T-helper 9 cell (primary cell): ENCODE measurements around the gene RREB1.

Experiments
- DNase-seq: peaks from one replicate; pipeline ENCODE4 v3.0.0-alpha.2; 2020

The RREB1 gene

DNA sequence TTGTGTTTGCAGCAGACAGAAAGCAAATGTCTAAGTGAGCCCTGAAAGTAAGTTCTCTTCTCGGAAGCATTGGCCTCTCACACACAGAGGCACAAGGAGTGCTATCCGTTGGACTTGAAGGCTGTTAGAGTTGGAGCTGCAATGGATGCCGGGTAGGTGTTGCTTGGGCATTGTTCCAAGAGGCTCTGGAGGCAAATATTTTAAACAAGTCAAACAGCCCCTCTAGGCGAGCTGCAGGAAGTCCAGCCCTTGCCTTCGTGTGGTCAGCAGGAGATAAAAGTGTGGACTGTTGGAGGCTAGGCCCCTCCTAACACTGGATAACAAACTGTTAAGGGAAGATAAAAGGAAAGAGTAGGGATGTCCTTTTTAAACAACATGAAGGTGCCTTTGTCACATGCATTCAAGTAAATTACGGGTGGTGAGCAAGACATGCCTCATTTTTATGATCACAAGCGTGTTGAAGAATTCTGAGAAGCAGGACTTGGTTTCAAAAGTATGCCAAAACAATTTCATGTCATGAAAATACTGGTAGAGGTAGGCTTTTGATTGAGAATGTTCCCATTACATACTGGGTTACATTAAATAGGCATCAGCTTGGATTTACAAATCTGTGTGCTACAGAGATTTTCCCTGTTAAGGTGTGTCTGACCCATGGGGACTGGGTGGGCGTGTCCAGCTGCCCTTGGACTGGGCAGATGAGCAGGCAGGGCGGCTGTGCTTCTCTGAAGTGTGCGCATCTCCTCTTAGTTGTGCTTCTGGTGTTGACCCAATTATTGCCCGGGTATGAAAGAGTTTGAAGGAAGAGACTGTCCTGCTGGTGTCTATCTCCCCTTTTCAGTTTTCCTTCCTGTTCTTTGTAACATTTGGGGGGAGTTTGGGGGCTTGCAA lies 57.5 kb downstream of the RREB1 start:
- DNase-seq = no peak

DNA sequence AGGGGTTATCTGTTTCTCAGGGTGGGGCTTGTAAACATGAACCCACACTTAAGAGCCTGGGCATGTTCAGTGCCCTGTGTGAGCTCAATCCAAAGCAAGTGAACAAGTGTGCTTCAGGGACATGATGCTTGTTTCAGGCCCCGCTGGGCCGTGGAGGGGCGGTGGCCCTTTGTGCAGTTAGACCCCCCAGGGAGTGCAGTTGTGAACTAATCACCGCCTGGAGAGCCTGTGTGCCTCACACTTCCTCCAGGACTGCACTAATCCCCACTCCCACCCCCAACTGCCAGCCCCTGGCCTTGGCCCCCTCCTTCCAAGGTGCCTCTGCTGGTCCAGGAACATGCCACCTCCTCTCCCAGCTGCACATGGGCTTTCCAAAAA lies 58.1 kb downstream of the RREB1 start:
- no peak for DNase-seq

DNA sequence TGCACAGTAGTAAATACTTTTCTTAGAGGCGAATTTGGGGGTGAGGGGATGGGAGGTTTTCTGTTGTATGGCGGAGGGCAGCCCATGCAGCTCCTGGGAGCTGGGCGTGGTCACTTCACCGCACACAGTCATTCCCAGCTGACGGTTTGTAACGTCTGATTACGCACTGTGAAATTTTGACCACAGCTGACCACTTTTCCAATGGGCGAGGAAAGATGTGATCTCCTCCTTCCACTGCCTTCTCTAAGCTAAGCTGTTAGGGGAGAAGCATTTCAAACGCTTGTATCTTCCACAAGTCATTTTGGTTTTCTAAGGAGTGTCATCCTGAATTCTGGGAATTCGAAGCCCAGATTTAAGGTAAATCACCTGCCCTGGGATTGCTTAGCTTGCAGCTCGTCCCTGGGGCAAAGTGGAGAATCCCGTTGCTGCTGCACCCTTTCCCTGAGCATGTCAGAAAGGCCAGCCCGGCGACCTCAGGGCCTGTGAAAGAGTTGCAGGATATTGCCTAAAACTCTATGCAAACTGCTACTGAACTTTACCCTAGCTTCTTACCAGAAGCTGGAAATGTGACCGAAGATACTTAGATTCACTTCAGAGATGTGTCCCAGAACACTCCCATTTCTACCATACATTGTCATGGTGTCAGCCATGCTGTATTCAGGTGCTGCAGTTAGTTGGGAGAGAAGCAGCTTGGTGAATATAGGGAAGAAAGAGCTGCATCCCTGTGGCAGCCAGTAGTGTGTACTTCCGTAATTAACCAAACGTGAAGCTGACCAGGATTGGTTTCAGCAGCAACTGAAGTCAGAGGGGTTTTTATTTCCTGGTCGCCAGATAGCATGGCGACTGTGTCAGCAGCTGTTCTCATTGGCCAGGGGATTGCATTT lies 58.9 kb downstream of the RREB1 start:
- DNase-seq = no peak

DNA sequence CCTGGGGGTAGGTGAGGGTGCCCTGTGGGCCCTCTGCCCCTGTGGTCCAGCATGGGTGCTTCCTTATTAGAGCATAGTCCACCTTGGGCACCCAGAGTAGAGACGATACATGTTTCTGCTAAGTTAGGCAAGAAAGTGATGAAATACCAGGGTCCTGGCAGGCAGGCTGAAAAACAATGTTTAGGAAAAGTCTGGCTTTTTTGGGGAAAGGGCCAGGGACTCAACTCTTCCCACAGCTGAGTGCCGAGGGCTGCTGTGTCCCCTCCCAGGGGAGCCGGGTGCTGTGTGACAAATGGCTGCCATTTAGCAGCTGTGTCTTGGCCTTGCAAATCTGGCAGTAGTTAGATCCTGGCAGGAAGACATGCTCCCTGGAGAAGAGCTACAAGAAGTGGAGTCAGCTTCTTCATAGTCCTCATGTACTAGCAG lies 61.5 kb downstream of the RREB1 start:
- DNase-seq = no peak

DNA sequence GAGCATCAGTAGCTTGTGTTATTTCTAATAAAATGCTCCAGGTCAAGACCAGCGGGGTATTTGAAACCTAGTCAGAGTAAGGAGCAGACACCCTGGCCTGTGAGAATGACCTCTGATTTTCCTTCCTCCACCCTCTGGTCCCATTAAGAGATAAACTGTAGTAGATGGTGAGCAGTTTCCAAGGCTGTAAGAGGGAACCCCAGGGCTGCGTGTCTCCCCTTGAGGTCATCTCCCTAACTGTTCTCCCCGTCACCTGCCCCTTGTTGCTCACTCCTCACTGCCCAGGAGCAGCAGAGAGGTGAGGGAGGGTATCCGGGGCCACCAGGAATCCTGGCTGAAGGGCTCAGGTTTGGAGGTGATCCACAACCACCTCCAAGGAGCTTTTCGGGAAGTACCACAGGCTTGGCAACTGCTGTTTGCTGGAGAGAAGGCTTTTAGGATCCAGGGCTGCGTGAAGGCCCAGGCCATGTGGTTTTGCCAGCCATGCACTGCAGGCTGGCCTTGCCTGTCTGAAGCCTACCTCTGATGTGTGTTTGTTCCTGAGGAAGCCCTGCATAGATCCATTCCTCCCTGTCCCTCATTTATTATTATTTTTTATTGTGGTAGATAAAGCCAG lies 62.5 kb downstream of the RREB1 start:
- no peak for DNase-seq

DNA sequence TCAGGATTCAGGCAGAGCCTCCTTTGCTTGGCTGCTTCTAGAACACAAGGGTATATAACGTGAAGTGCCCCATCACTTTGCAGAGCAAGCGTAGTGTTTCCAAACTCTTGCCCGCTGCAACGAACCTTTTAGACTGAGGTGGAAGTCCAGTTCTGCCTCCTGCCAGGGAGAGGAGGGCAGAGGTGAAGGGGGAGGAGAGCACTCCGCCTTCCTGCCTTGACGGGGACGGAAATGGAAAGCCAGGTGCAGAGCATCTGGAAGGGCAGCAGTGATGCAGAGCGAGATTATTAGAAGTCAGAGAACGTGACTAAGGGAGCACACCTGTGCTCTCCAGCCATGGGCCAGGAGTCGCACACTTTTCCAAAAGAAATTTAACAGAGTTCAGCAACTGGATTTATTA lies 63.4 kb downstream of the RREB1 start:
- no peak for DNase-seq

DNA sequence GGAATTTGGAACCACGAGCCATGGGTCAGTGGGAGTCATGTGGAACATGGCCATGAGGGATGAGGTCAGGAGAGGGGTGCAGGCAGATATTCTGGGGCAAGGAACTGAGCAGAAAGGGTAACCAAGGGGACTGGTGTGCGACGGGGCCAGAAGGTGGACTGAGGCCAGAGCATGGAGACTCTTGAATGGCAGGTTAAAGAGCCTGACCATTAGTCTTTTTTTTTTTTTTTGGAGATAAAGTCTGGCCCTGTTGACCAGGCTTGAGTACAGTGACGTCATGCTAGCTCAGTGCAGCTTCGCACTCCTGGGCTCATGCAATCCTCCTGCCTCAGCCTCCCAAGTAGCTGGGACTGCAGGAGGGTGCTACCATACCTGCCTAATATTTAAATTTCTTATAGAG lies 64.0 kb downstream of the RREB1 start:
- no peak for DNase-seq

DNA sequence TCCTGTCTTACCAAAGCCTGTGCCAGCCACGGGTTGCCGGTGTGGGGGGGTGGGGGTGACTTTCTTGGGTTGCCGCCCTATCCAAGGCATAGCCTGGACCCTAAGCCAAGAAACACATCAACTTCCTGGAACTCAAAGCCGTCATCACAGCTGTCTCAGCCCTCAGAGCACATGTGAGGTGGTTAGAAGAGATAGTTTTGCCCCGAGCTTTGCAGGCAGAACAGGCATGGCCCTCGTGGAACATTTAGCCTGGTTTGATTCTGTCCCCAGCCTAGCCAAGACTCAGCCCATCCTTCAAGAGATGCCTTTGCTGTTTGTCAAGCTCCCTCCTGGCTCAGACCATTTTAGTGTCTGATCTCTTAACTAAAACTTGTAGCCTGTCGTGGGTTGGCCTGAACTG lies 64.9 kb downstream of the RREB1 start:
- no peak for DNase-seq

DNA sequence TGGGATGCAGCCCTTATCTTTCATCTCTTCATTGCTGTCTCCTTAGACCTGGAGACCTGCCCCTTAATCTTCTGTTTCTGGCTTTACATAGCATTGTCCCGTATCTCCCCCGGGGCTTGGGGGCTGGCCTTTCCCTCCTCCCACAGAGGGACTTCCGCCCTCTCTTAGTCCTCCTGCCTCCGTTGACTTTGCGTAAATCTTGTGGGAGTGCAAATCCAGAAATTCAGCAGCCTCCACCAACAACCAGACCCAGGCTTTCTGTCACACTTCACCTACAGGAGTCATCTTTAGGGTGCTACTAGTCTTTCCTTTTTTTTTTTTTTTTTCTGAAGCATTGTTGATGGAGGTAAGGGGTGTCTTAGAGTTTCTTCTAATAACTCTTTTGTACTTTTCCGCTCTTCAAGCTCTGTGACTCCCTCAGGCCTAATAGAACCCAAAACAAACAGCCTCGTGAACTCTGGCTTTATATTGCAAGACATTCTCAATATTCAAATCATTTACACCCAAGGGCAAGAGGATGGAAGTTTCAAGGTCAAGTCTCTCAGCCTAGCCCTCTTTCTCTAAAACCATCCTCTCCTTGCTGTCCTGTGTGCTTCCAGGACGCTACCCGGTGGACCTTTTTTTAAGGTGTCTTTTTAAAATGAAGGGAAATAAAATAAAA lies 66.2 kb downstream of the RREB1 start:
- no peak for DNase-seq

DNA sequence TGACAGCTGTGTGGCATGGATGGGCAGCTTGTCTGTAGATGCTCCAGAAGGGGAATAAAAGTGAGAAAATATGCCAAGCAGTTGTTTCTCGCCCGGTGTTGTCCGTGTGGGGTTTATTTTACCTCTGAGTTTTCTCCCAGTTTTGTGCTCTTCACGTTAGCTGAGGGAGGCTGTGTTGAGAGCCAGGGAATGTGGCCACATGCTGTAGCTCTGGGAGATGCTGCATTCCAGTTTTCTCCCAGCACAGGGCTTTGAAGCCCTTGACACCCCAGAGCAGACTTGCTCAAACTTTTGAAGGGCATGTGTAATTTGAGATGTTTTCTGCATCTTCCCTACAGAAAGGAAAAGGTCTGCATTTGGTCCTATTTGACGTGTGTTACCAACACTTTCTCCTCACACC lies 67.7 kb downstream of the RREB1 start:
- DNase-seq = no peak

DNA sequence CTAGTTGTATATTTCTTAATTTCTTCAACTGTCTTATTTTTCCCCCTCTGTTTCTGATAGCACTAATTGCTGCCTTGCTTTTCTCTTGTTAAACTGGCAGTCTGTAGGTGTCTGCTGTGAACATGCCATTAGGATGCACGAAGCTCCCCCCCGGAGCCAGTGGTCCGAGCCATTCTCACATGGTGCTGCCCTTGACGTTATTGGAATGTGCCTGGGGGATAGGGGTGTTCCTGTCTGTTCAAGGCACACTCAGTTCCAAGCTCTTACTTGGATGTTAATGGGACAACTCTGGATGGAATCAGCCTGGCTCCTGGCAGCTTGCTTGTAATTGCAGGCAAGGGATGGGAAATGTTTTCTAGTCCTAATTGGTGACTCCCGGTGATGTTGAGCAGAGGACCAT lies 68.4 kb downstream of the RREB1 start:
- no peak for DNase-seq

DNA sequence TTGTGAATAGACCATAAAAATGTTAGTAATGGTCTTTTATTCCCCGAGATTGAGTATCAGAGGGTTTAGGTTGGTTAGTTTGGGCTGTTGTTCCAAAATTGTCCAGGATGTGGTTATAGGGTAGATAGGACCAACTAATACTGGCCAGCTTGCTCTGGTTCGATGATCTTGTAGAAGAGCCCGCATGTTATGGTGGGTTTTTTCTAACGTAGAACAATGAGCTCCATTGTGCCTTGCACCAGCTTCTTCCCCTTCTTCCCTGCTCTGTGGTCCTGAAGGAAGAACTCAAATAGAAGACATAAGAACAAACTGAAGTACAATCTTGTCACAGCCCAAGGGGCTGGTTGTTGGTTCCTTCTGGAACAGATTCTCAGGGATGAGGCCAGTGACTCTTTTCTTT lies 70.5 kb downstream of the RREB1 start:
- DNase-seq = no peak

DNA sequence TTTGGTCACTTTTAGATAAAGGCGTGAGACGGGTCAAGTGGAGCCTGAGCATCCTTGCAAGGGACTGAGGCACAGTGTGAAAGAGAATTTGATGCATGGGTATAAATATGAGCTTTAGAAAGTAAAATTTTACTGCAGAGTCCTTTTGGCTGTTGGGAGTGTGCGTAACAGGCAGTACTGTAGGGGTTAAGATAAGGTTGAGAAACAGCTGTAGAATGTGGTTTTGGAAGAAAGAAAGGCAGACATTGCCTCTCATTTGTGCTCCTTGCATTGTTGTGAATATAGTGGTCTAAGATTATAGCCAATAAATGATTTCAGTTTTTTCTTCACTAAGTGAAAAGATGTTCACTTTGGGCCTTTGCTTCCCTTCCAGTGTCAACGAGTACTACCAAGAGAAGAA lies 73.0 kb downstream of the RREB1 start:
- no peak for DNase-seq

DNA sequence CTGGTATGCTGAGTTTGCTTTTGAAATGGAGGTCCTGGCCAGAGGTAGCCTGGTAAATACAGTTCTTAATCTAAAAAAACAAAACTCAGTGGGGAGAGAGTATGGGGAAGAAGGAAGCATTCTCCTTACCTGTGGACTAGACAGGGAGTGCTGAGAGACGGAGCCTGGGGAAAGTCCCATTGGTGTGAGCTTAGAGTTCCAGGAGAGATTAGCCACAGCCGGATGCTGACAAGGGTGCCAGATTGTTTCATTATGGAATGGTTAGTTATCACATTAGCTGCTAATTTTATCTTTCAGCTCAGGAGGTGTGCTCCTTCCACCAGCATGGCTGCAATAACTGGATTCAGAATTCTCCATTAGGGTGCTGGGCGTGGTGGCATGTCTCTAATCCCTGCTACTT lies 75.9 kb downstream of the RREB1 start:
- DNase-seq = no peak

DNA sequence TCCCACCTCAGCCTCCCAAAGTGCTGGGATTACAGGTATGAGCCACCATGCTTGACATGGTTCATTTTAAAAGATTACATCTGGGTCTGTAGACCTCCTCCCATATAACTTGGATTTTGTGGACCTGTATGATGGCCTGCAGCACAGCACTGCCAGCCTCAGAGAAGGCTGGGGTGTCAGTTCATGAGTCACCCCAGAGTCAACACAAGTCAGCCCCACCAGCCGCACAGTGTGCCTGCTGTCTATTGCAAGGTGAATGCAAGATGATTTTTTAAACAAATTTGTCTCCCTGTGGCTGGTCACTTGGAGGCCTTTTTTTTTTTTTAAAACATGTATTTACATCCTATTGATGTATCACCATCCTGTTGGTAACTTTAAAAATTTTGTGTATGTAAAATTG lies 76.7 kb downstream of the RREB1 start:
- DNase-seq = no peak

DNA sequence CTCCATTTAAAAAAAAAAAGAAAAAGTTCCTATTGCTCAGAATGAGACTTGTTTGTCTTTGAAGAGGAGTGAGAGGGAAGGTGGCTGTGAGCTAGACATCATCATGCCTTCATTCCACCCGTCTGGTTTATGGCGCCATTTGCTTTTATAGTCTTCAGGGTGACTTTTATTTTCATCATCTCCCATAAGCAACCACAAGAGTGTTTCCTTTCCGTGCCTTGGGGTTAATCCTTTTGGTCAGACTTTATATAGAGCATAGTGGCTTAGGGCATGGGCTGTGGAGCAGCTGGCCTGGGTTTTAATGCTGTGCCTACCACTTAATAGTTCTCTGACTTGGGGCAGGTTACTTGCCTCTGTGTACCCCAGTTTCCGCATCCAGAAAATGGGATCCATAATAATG lies 77.8 kb downstream of the RREB1 start:
- no peak for DNase-seq

DNA sequence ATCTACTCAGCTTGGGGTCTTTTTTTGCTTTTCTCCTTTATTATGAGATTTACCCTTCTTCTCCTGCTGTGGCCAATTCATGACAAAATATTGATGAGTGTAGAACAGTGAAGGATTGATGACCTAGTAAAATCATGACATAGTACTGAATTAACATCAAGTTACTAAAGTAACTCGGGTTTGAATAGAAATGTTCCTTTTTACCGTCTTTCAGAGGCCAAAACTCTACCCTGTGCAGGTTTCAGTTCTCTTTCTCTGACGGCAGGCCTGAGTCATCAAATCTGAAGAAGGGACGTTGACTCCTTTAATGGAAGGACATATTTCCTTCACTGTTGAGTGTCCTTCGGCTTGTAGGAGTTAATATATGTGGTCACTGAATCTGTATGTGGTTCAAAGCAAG lies 80.7 kb downstream of the RREB1 start:
- DNase-seq = no peak

DNA sequence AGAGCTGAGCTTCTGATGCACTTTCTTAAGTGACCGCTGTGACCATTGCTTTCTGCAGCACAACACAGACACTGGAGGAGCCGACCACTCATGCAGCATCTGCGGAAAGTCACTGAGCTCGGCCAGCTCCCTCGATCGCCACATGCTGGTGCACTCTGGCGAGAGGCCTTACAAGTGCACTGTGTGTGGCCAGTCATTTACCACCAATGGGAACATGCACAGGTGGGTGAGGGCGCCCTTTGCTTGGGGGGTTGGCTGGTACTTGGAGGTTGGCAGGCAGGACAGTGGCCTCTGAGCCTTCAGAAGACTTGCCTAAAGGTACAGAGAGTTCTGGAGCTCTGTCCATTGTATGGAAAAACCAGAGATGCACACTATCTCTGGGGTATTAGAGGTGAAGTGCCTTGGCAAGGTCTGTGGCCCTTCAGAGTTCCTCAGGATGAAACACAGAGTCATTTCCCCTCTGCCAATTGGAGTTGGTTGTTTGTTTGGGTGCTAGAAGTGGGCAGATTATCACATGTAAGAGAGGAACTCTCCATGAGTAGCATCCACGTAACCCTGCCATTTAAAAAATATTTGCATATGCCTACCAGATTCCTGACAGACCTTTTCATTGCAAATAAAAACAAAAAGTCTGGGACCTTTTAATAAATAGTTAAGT lies 81.5 kb downstream of the RREB1 start:
- no peak for DNase-seq

DNA sequence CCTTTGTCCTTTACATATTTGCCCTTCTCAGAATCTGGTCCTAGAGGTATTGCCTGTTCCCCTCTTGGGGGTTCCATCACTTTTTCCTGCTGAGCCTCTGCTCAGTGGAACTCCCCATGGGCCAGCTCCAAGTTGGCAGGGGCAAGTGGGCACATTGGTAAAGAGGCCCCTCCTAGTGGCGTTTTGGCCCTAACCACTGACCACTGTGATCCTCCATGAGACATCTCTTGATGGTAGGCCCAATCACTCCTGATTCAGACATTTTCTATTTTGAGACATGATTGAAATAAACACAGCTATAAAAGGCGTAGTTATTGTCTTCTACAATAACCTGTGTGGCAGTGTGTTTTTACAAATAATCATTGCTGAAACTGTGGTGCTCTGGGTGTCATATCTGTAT lies 83.0 kb downstream of the RREB1 start:
- DNase-seq = no peak

DNA sequence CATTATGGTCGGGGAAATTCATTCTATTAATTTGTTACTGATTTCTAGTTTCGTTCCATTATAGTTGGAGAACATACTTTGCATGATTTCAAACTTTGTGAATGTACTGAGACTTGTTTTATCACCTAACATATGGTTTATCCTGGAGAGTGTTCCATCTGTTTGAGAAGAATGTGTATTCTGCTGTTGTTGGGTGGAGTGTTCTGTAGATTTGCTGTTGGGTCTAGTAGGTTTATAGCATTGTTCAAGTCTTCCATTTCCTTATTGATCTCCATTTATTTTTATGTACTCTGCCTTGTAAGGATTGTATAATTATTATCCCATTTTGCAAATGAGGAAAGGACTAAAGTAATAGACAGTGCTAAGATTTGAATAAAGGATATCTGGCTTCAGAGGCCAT lies 85.4 kb downstream of the RREB1 start:
- no peak for DNase-seq

DNA sequence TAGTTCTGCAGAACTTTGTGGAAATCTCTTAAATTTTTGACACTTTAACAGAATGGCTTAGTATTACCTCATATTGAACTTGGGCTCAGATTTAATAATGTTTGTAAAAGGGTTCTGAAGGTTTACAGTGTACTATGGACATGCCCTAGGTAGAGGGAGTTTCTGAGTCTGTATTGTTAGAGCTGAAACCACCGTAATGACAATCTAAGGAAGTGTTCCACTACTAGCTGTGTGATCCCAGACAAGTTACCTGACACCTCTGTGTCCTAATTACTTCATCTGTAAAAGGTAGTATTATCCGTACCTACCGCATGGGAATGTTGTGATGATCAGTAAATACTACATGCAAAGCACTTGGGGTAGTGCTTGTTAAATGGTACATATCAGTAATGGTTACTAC lies 86.9 kb downstream of the RREB1 start:
- DNase-seq = no peak

DNA sequence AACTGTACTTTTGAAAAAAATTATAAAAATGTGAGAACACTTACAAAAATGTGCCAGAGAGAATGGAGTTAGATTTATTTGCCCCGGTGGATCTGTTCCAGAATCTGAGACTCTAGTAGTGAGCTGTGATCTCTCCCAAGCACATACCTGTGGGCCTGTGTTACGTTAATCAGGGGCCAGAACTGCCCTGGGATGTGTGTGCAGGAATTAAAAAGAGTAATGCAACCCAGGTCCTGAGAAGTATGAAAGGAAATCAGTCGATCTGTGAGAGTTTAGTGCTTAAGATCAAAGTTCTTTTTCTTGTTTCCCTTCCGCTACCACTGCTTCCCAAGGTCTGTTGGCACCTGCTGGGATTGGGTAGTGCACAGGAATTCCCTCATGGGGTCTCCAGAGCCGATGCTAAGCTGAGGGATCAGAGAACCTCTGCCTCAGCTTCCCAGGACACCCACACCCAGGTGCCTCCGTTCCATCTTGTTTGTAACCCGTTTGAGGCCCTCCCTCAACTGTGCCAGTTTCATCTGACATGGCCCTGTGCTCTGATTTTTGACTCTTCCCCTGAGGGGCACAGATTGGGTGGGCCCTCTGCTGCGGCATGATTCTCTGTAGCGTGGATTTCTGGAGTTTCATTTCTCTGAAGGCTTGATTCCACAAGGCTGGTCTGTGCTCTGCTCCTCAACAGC lies 87.7 kb downstream of the RREB1 start:
- no peak for DNase-seq
